DMS 273 (cell line): ENCODE data around the gene TYK2.
A peak's percentile ranks its signal among the peaks of the same experiment; 100 is the strongest.
"Not testable (repeated sequence)": the region's sequence is repeated elsewhere in the genome, so short reads cannot be mapped to it uniquely, and the experiment has no call there.

ENCODE experiments used
- DNase-seq: peaks from one replicate; lab custom pipeline; 2025; ENCODE audit not compliant: unreplicated experiment; lab: John Stamatoyannopoulos, UW

Gene TYK2

GRCh38 chr19:10408511-10409283, 28.3 kb upstream of the TYK2 start:
- peak; percentile 80 for DNase-seq

GRCh38 chr19:10407096-10407495, 26.7 kb upstream of the TYK2 start:
- DNase-seq = no peak

GRCh38 chr19:10406191-10406590, 25.8 kb upstream of the TYK2 start:
- no peak for DNase-seq

GRCh38 chr19:10404888-10405820, 24.8 kb upstream of the TYK2 start:
- DNase-seq = peak; percentile 55

GRCh38 chr19:10403137-10404021, 23.0 kb upstream of the TYK2 start, which contains the start of gene CDC37:
CDC37 (minus strand) TSS chr19:10403542; CDS start chr19:10403479, 63 bp downstream.
- DNase-seq = peak; percentile 99

- peak; percentile 75 for DNase-seq
Observed at GRCh38 chr19:10402441-10403038, 22.2 kb upstream of the TYK2 start.

GRCh38 chr19:10399878-10400277, 19.5 kb upstream of the TYK2 start:
- no peak for DNase-seq

- not testable (repeated sequence) for DNase-seq
Observed at GRCh38 chr19:10399340-10399739, 19.0 kb upstream of the TYK2 start.

GRCh38 chr19:10398819-10399218, 18.4 kb upstream of the TYK2 start:
- DNase-seq = no peak

- DNase-seq = no peak
Observed at GRCh38 chr19:10395917-10396316, 15.5 kb upstream of the TYK2 start.

GRCh38 chr19:10395436-10395835, 15.1 kb upstream of the TYK2 start:
- no peak for DNase-seq

GRCh38 chr19:10395003-10395402, 14.6 kb upstream of the TYK2 start:
- no peak for DNase-seq

- DNase-seq = no peak
Observed at GRCh38 chr19:10393137-10393536, 12.8 kb upstream of the TYK2 start.

- DNase-seq = no peak
Observed at GRCh38 chr19:10392120-10392519, 11.7 kb upstream of the TYK2 start.

GRCh38 chr19:10390652-10391286, 10.4 kb upstream of the TYK2 start:
- DNase-seq = peak; percentile 84

GRCh38 chr19:10389863-10390262, 9.5 kb upstream of the TYK2 start:
- peak; percentile 53 for DNase-seq

GRCh38 chr19:10388957-10389356, 8.6 kb upstream of the TYK2 start:
- DNase-seq = peak; percentile 92

GRCh38 chr19:10384580-10384979, 4.2 kb upstream of the TYK2 start:
- DNase-seq = peak; percentile 42

GRCh38 chr19:10383223-10383499, 2.8 kb upstream of the TYK2 start:
- not testable (repeated sequence) for DNase-seq

GRCh38 chr19:10379880-10380312, 476 bp downstream of the TYK2 start:
- DNase-seq = no peak
